GM23248 (cell line): ENCODE data around the gene C1QL2. TPM values are rescaled to one million over a fixed set of nuclear protein-coding genes. Genes with fewer than 3 reads are reported as not detected.

Experiments
- DNase-seq: peaks from one replicate; pipeline ENCODE4 v3.0.0-alpha.2; 2015
- H2AFZ ChIP-seq: fragments of 200-600 bp; sonication (generic); 2 replicates; pipeline ENCODE4 v1.6.1; 2016; ENCODE audit warnings: antibody characterized with exemption
- H3F3A ChIP-seq: fragments of 200-600 bp; sonication (generic); 2 replicates; pipeline ENCODE4 v1.6.1; 2016; ENCODE audit warnings: mild to moderate bottlenecking, antibody characterized with exemption, mixed run types; ENCODE audit not compliant: insufficient read depth
- H3K27ac ChIP-seq: fragments of 200-600 bp; sonication (generic); 2 replicates; pipeline ENCODE4 v1.5.1; 2016; ENCODE audit warnings: mild to moderate bottlenecking
- H3K27me3 ChIP-seq: fragments of 200-600 bp; sonication (generic); replicated peaks from 2 replicates; pipeline ENCODE4 v1.6.1; 2016; ENCODE audit warnings: mild to moderate bottlenecking; ENCODE audit not compliant: insufficient read depth
- H3K36me3 ChIP-seq: fragments of 200-600 bp; sonication (generic); 2 replicates; pipeline ENCODE4 v1.6.1; 2016; ENCODE audit warnings: low read depth, mild to moderate bottlenecking
- H3K4me1 ChIP-seq: fragments of 200-600 bp; sonication (generic); 2 replicates; pipeline ENCODE4 v1.6.1; 2016; ENCODE audit warnings: mild to moderate bottlenecking; ENCODE audit not compliant: insufficient read depth
- H3K4me2 ChIP-seq: fragments of 200-600 bp; sonication (generic); one replicate; pipeline ENCODE4 v1.6.1; 2016; ENCODE audit warnings: mild to moderate bottlenecking; ENCODE audit not compliant: unreplicated experiment
- H3K4me3 ChIP-seq: fragments of 200-600 bp; sonication (generic); 2 replicates; pipeline ENCODE4 v1.5.1; 2016; ENCODE audit warnings: mild to moderate bottlenecking
- H3K79me2 ChIP-seq: fragments of 200-600 bp; sonication (generic); 2 replicates; pipeline ENCODE4 v1.6.1; 2016; ENCODE audit warnings: mild to moderate bottlenecking; ENCODE audit not compliant: insufficient read depth
- H3K9ac ChIP-seq: fragments of 200-600 bp; sonication (generic); 2 replicates; pipeline ENCODE4 v1.6.1; 2016; ENCODE audit warnings: mild to moderate bottlenecking
- H3K9me2 ChIP-seq: fragments of 200-600 bp; sonication (generic); 2 replicates; pipeline ENCODE4 v1.6.1; 2016; ENCODE audit warnings: mixed run types, mild to moderate bottlenecking, moderate library complexity; ENCODE audit not compliant: insufficient read depth
- H3K9me3 ChIP-seq: fragments of 200-600 bp; sonication (generic); one replicate; pipeline ENCODE4 v1.6.1; 2017; ENCODE audit warnings: low read depth
- H4K20me1 ChIP-seq: fragments of 200-600 bp; sonication (generic); 2 replicates; pipeline ENCODE4 v1.6.0; 2016; ENCODE audit not compliant: insufficient read depth
- EZH2 ChIP-seq: fragments of 200-600 bp; sonication (generic); IDR thresholded peaks from 2 replicates; pipeline ENCODE4 v1.6.1; 2018; ENCODE audit warnings: antibody characterized with exemption, mild to moderate bottlenecking; ENCODE audit not compliant: insufficient read depth, poor library complexity, severe bottlenecking
- EZH2phosphoT487 ChIP-seq: fragments of 200-600 bp; sonication (generic); IDR thresholded peaks from 2 replicates; pipeline ENCODE4 v1.6.1; 2018; ENCODE audit warnings: antibody characterized with exemption, moderate library complexity, mild to moderate bottlenecking, low read depth; ENCODE audit not compliant: insufficient read depth
- WGBS, 2 experiments: methylation state at CpG; one replicate each; pipeline ENCODE4 v1.1.6; 2015 to 2017; ENCODE audit warnings: low lambda C conversion rate in 2 of 2, low coverage in 1 of 2; ENCODE audit errors: missing lambda C conversion rate in 2 of 2; 5-methylcytosine and 5-hydroxymethylcytosine counted together
- in situ Hi-C: fragments of 300-500 bp; cut with MboI; formaldehyde crosslinking; loops from 2 replicates; pipeline ENCODE4 v1.15.0; 2020
- polyA plus RNA-seq: library from polyadenylated mRNA; unstranded; fragments of >200 nt; fragmentation: Nextera tagmentation; extraction: Ambion mirVana; gene quantifications from 2 replicates; pipeline ENCODE4 v1.2.1, GENCODE V29; 2016
- total RNA-seq: library from RNA; depleted of rRNA; stranded (reverse); fragments of >200 nt; shearing (Covaris generic); gene quantifications from 2 replicates; pipeline ENCODE4 v1.2.3, GENCODE V29; 2014

C1QL2 gene
- total and polyA plus RNA-seq, 2 experiments from 2014 or later: not detected

DNA sequence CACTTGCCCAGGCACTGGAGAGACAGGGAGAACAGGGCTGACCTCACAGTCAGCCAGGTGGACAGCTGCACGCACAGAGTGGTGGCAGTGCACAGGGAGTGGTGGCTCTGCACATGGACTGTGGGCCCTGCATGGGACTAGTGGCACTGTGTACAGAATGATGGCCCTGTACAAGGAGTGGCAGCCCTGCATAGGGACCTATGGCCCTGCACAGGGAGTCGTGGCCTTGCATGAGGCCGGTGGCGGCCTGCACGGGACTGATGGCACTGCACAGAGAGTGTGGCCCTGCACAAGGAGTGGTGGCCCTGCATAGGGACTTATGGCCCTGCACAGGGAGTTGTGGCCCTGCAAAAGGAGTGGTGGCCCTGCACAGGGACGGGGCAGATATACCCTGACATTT, 46.0 kb upstream of the C1QL2 start:
- Histone ChIP-seq H3K27ac (no peak overlapping the region), H3K9me3 (no peaks in the 10 kb centered on the region), H3K79me2 (no peaks in the 10 kb centered on the region), H2AFZ (no peak overlapping the region), H3K4me1 (no peaks in the 10 kb centered on the region), H3K4me3 (no peak overlapping the region), H3K36me3 (no peaks in the 10 kb centered on the region), H3K9ac (no peak overlapping the region), H3K27me3 (peaks cover 3% of the 10 kb centered on the region), H3K4me2 (no peak overlapping the region), H3K9me2 (no peaks in the 10 kb centered on the region), H4K20me1 (no peaks in the 10 kb centered on the region), H3F3A (no peaks in the 10 kb centered on the region)
- TF ChIP-seq EZH2 (no peak), EZH2phosphoT487 (no peak)
- no peak for DNase-seq
- in situ Hi-C loops: no loop called here
- 87% methylated on average over 6 of the region's 6 CpGs for WGBS, 2 experiments

DNA sequence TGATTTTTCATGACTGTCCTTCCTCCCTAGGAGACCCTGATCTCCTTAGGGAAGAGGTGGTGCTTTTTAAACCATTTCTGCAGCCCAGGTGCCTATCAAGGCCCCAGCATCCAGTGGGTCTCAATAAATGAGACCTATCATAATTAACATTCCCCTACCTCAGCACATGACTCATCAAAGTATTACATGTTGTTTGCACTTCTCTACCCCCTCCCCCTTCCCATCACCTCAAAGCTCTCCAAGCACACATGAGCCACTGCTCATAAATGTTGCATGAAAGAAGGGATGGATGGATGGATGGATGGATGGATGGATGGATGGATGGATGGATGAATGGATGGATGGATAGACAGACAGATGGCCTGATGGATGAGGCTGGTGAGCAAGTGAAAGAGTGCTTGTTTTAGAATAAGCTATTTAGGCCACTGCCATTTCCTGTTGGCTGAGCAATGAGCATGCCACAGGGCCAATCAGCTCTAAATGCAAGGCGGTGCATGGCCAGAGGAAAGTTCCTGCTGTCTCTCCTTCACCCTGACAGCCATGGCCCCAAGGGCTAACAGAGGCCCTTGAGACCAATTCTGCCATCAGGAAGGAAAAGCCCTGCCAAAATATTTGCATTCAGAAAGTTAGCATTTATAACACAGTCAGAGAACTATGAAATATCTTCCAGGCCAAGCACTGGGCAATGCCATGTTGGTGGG, 44.2 kb upstream of the C1QL2 start:
- Histone ChIP-seq H4K20me1 (no peaks in the 10 kb centered on the region), H3K9me2 (no peaks in the 10 kb centered on the region), H3F3A (no peaks in the 10 kb centered on the region), H3K4me1 (0 out of 2 replicates have a peak, but pooled peaks cover 3% of the 10 kb centered on the region), H3K9ac (no peak overlapping the region), H3K4me2 (no peak overlapping the region), H2AFZ (no peak overlapping the region), H3K4me3 (no peak overlapping the region), H3K27me3 (peaks cover 5% of the 10 kb centered on the region), H3K36me3 (no peaks in the 10 kb centered on the region), H3K27ac (no peak overlapping the region), H3K9me3 (no peaks in the 10 kb centered on the region), H3K79me2 (no peaks in the 10 kb centered on the region)
- in situ Hi-C loops: no loop called here
- TF ChIP-seq EZH2phosphoT487: no peak
- no peak for TF ChIP-seq EZH2
- DNase-seq: no peak
- 93 to 95% methylated on average over 1 of the region's 1 CpG for WGBS, 2 experiments

DNA sequence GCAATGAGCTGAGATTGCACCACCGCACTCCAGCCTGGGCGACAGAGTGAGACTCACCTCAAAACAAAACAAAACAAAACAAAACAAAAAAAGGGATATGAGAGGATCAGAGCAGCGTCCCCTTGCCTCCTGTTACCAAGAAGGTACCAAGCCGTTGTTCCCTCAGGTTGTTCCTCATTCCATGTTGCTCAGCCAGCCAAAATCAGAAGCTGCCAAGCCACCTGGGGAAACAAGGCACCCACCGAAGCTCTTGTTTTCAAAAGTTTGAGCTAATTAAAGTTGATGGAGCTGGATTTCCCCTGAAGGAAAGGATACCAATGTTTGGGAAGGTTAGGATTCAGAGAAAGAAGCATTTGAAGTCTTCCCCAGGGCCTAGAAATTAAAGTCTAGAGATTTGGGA, 43.3 kb upstream of the C1QL2 start:
- H3K4me2 ChIP-seq: no peak overlapping the region
- H3K36me3 ChIP-seq: no peaks in the 10 kb centered on the region
- no peaks in the 10 kb centered on the region for H4K20me1 ChIP-seq
- no peak overlapping the region for H3K9ac ChIP-seq
- TF ChIP-seq EZH2phosphoT487 (no peak), EZH2 (no peak)
- no peak overlapping the region for H3K4me3 ChIP-seq
- H3K79me2 ChIP-seq: no peaks in the 10 kb centered on the region
- no peak for DNase-seq
- in situ Hi-C loops: no loop called here
- no peak overlapping the region for H3K27ac ChIP-seq
- H3K9me2 ChIP-seq: no peaks in the 10 kb centered on the region
- H3K27me3 ChIP-seq: peaks cover 5% of the 10 kb centered on the region
- 69 to 78% methylated on average over 5 of the region's 5 CpGs for WGBS, 2 experiments
- no peak overlapping the region for H2AFZ ChIP-seq
- 0 out of 2 replicates have a peak, but pooled peaks cover 3% of the 10 kb centered on the region for H3K4me1 ChIP-seq
- H3K9me3 ChIP-seq: no peaks in the 10 kb centered on the region
- H3F3A ChIP-seq: no peaks in the 10 kb centered on the region

DNA sequence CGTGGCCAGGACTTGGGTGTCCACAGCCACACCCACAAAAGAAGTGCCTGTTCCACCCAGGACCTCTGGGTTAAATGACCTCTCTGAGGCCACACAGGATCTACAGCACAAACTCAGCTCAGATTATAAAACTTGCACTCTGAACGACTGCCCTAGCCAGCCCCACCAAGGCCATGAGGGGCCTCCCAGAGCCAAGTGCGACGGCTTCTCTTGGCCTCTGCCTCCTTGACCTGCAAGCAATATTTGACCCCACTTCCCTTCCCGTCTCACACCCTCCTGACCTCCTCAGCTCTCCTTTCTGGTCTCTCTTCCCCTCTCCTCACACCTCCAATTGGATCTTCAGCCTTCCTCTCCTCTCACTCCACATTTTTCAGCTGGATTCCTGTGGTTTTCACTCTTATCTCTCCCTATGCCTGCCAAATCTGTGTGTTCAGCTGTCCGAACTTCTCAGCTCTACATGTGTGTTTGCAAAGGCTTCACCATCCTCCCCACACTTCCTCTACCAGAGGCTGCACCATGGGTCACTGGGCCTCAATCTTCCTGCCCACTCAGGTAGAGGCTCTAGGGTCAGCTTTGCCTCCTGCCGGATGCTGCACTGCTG, 39.8 kb upstream of the C1QL2 start:
- DNase-seq: no peak
- TF ChIP-seq EZH2 (no peak), EZH2phosphoT487 (no peak)
- no peaks in the 10 kb centered on the region for H3K9me2 ChIP-seq
- peaks cover 5% of the 10 kb centered on the region for H3K27me3 ChIP-seq
- H3F3A ChIP-seq: peaks cover 7% of the 10 kb centered on the region
- no peak overlapping the region for H3K27ac ChIP-seq
- in situ Hi-C loops: no loop called here
- WGBS, 2 experiments: 79 to 86% methylated on average over 7 of the region's 7 CpGs
- no peaks in the 10 kb centered on the region for H3K79me2 ChIP-seq
- H3K9me3 ChIP-seq: no peaks in the 10 kb centered on the region
- H3K4me1 ChIP-seq: peaks cover 17% of the 10 kb centered on the region
- no peak overlapping the region for H3K4me3 ChIP-seq
- H3K4me2 ChIP-seq: no peak overlapping the region
- H3K9ac ChIP-seq: no peak overlapping the region
- H2AFZ ChIP-seq: no peak overlapping the region
- no peaks in the 10 kb centered on the region for H4K20me1 ChIP-seq
- H3K36me3 ChIP-seq: no peaks in the 10 kb centered on the region
